HepG2 (cell line): ENCODE measurements around the gene ZNF33A. TPM values are rescaled to one million over a fixed set of nuclear protein-coding genes. Genes with fewer than 3 reads are reported as not detected.
A peak's percentile ranks its signal among the peaks of the same experiment; 100 is the strongest.

Source experiments
- ATAC-seq: fragments of 200-7000 bp; cut with Tn5 transposase; 3 replicates; pipeline ENCODE4 v1.9.1; 2020; ENCODE audit warnings: mild to moderate bottlenecking, moderate library complexity
- BruUV-seq: library from RNA; stranded (reverse); fragments of 400-500 nt; replicated peaks from 2 replicates; lab custom pipeline; 2021; lab: Mats Ljungman, UMichigan
- CTCF ChIA-PET: fragments of 300-600 bp; formaldehyde crosslinking; extraction: SDS; loops from one replicate; lab custom pipeline; 2021; ENCODE audit warnings: low total read pairs, inconsistent platforms, low intra/inter-chr PET ratio; lab: Yijun Ruan, JAX
- POLR2A ChIA-PET: fragments of 350-600 bp; sonication (Branson Sonifier 250); formaldehyde crosslinking; loops from one replicate; lab custom pipeline; 2020; ENCODE audit warnings: antibody characterized with exemption, inconsistent platforms; lab: Yijun Ruan, JAX
- DNase-seq: peaks from one replicate; pipeline ENCODE4 v3.0.0-alpha.2; 2015; ENCODE audit warnings: low spot score
- FAIRE-seq: peaks from 3 replicates; lab custom pipeline; 2011; peaks lifted over from hg19 to GRCh38; lab: Jason Lieb, UNC
- H2AFZ ChIP-seq: one replicate; pipeline ENCODE4 v1.6.1; 2011; ENCODE audit warnings: low read length, inconsistent platforms
- H3K27ac ChIP-seq: fragments of 300-600 bp; 3 replicates; pipeline ENCODE4 v1.8.0; 2011; ENCODE audit warnings: mixed run types, mild to moderate bottlenecking, mixed read lengths, low read length, inconsistent platforms; ENCODE audit not compliant: insufficient read depth; ENCODE audit errors: extremely low read length
- H3K27me3 ChIP-seq, 2 experiments: fragments of 200-600 bp in 1 of 2; 2 replicates in 1 of 2; 3 replicates in 1 of 2; pipeline versions ENCODE4 v1.6.0 to v1.8.0; 2011; ENCODE audit warnings: low read length in 2 of 2, mild to moderate bottlenecking in 2 of 2, moderate library complexity in 2 of 2, inconsistent platforms in 1 of 2; ENCODE audit not compliant: insufficient read depth in 2 of 2, control insufficient read depth in 1 of 2
- H3K36me3 ChIP-seq, 2 experiments: fragments of 200-600 bp in 1 of 2; replicated peaks in 1 of 2; 2 replicates in 1 of 2; 3 replicates in 1 of 2; pipeline versions ENCODE4 v1.5.1 to v1.8.0; 2011; ENCODE audit warnings: low read length in 2 of 2, inconsistent platforms in 1 of 2; ENCODE audit not compliant: insufficient read depth in 2 of 2, control insufficient read depth in 1 of 2
- H3K4me1 ChIP-seq: 2 replicates; pipeline ENCODE4 v1.5.1; 2012; ENCODE audit warnings: low read length, inconsistent platforms; ENCODE audit not compliant: insufficient read depth
- H3K4me2 ChIP-seq: 2 replicates; pipeline ENCODE4 v1.6.0; 2011; ENCODE audit warnings: low read depth, low read length, inconsistent platforms
- H3K4me3 ChIP-seq, 3 experiments: fragments of 200-600 bp in 1 of 3; sonication (generic), shearing (Covaris generic) in 1 of 3; replicated peaks in 1 of 3; 2 replicates each; pipeline ENCODE4 v1.5.1; 2011 to 2016; ENCODE audit warnings: low read length in 3 of 3, inconsistent platforms in 2 of 3, low read depth in 2 of 3, mild to moderate bottlenecking in 2 of 3, control low read depth in 1 of 3, mixed read lengths in 1 of 3; ENCODE audit not compliant: insufficient read depth in 1 of 3
- H3K79me2 ChIP-seq: one replicate; pipeline ENCODE4 v1.6.1; 2011; ENCODE audit warnings: low read length, inconsistent platforms; ENCODE audit not compliant: insufficient read depth
- H3K9ac ChIP-seq: 2 replicates; pipeline ENCODE4 v1.6.0; 2011; ENCODE audit warnings: mild to moderate bottlenecking, low read depth, low read length, inconsistent platforms; ENCODE audit not compliant: insufficient read depth
- H3K9me3 ChIP-seq: 2 replicates; pipeline ENCODE4 v1.5.1; 2012; ENCODE audit warnings: mild to moderate bottlenecking, low read length
- H4K20me1 ChIP-seq: 2 replicates; pipeline ENCODE4 v1.6.0; 2011; ENCODE audit warnings: inconsistent platforms, mild to moderate bottlenecking, low read length, moderate library complexity; ENCODE audit not compliant: insufficient read depth
- ARID4A ChIP-seq: sonication (generic); formaldehyde crosslinking; IDR thresholded peaks from 2 replicates; pipeline ENCODE4 v1.5.0; 2020; ENCODE audit warnings: mild to moderate bottlenecking, missing genetic modification reagents, borderline replicate concordance
- FOSL2 ChIP-seq: sonication (generic); formaldehyde crosslinking; IDR thresholded peaks from 2 replicates; pipeline ENCODE4 v1.4.0; 2020; ENCODE audit warnings: missing genetic modification reagents
- NFKBIZ ChIP-seq: IDR thresholded peaks from 2 replicates; pipeline ENCODE4 v1.6.1; 2018; ENCODE audit warnings: missing genetic modification reagents, missing compliant biosample characterization
- SP1 ChIP-seq, 2 experiments: fragments of 450-650 bp in 1 of 2; sonication (generic) in 1 of 2; formaldehyde crosslinking in 1 of 2; IDR thresholded peaks; 2 replicates each; pipeline versions ENCODE4 v1.4.0 to v1.6.1; 2016 to 2020; ENCODE audit warnings: missing genetic modification reagents in 1 of 2
- WGBS: methylation state at CpG from one replicate; pipeline ENCODE4 v1.1.6; 2017; ENCODE audit warnings: low lambda C conversion rate; 5-methylcytosine and 5-hydroxymethylcytosine counted together
- in situ Hi-C: cut with HindIII; loops from 2 replicates; pipeline ENCODE4 v1.10.0; 2017; ENCODE audit warnings: low pct_unique_long_range_greater_than_20kb; ENCODE audit not compliant: extremely low pct_ligation_motif_present
- intact Hi-C: fragments of 100-400 bp; cut with micrococcal nuclease; formaldehyde crosslinking; loops from one replicate; pipeline ENCODE4 v1.10.0; 2022; ENCODE audit not compliant: unreplicated experiment
- polyA plus RNA-seq, 8 experiments: library from polyadenylated mRNA; depleted of rRNA in 3 of 8; stranded (reverse) in 7 of 8; unstranded in 1 of 8; fragments of >200 nt; fragmentation: Illumina TruSeq in 4 of 8; extraction: Trizol in 4 of 8; gene quantifications; 2 replicates each; pipeline versions ENCODE4 v1.2.1 to v1.2.3, GENCODE V29; 2011 to 2016; ENCODE audit warnings: low read depth in 4 of 8, missing spikeins in 1 of 8, mixed read lengths in 1 of 8; ENCODE audit not compliant: insufficient read depth in 1 of 8
- total RNA-seq, 5 experiments: library from RNA; depleted of rRNA; stranded (reverse); fragments of >200 nt; fragmentation: Illumina TruSeq; extraction: Trizol; gene quantifications; 2 replicates each; pipeline ENCODE4 v1.2.3, GENCODE V29; 2016; ENCODE audit warnings: low read depth in 1 of 5

The ZNF33A gene
- total and polyA plus RNA-seq, 2 of the 13 experiments (the other 11 are each of a cell fraction or from before 2014, with no cell fraction given), result 13.1 to 22.5 TPM

GRCh38 chr10:38025283-38025682 lies 14.8 kb downstream of the ZNF33A start (continued):
- TF ChIP-seq SP1 (IDR thresholded peaks at IDR 0.05) (no peak), SP1 (CRISPR knock-in tag; IDR thresholded peaks at IDR 0.05) (no peak), ARID4A (no peak)

- Histone ChIP-seq H3K27ac (no peak overlapping the region), H3K36me3 (peaks cover 8 to 35% of the 10 kb centered on the region in 2 experiments; a peak in 4 of 5 replicates), H2AFZ (no peak overlapping the region), H3K4me2 (no peak overlapping the region), H3K79me2 (no peaks in the 10 kb centered on the region), H3K4me3 (no peak overlapping the region), H3K9me3 (no peaks in the 10 kb centered on the region), H4K20me1 (no peaks in the 10 kb centered on the region), H3K9ac (no peak overlapping the region), H3K27me3 (no peaks in the 10 kb centered on the region), H3K4me1 (no peaks in the 10 kb centered on the region)
- no peak for FAIRE-seq
- WGBS, result 100% methylated on average over 1 of the region's 1 CpG
- POLR2A ChIA-PET, result no interaction called here
- TF ChIP-seq NFKBIZ (CRISPR knock-in tag) (no peak), FOSL2 (CRISPR knock-in tag) (0 out of 2 replicates have a peak, but pooled peaks have one; percentile 25)
- in situ Hi-C loops, result no loop called here
- no TSS peak for BruUV-seq
- ATAC-seq, result no peak
- CTCF ChIA-PET, result no interaction called here
- no peak for DNase-seq
- intact Hi-C loops, result no loop called here
These were observed 17.5 kb downstream of the ZNF33A start for GRCh38 chr10:38027986-38028385.
